GM18499 (cell line): Measurements from ENCODE around the gene NCBP1.

Experiments
- ATAC-seq: cut with Tn5 transposase; IDR thresholded peaks from one replicate; pipeline ENCODE4 v1.9.1; 2021; ENCODE audit warnings: moderate number of reproducible peaks; ENCODE audit not compliant: insufficient read depth, unreplicated experiment

Gene NCBP1

DNA sequence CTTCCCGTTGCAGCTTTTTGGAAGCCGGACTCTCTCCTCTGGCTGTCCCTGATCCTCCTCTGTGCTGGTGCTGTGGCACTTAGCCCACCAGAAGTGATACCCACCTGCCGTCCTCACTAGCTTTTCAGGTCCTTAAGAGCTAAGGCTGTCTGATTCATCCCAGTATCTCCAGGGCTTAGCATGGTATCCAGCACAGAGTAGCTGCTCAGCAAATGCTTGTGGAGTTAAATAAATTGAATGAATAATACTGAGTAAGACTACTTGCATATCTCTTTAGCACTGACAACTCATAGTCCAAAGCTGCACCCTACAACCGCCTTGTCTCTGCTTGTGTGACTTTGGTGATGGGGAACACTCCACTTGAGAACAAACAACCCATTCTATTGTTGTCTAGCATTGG, 71.2 kb downstream of the NCBP1 start:
- no peak for ATAC-seq

DNA sequence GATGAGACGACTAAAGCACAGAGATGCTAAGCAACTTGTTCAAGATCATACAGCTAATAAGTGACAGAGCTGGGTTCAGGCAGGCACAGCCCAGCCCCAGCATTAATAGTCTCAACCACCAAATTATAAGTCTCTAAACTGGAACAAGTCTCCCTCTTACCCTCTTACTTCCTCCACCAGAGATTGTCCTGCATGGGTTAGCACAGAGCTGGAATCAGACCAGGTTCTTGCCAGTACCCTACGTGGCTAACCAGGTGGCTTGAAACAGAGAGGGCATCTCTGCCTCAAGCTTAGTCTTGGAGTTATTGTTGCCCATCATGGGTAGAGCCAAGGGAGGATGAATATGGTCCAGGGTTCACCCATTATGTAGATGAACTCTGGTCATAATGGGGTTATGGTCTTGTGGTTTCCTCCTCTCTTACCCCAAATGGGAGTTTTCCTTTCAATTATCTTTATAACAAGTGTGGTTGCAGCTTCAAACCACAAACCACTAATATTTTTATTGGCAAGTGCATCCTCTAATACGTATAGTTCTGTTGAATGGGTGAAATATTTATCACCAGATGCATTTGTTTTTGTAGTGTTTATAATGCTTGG, 71.8 kb downstream of the NCBP1 start:
- no peak for ATAC-seq

DNA sequence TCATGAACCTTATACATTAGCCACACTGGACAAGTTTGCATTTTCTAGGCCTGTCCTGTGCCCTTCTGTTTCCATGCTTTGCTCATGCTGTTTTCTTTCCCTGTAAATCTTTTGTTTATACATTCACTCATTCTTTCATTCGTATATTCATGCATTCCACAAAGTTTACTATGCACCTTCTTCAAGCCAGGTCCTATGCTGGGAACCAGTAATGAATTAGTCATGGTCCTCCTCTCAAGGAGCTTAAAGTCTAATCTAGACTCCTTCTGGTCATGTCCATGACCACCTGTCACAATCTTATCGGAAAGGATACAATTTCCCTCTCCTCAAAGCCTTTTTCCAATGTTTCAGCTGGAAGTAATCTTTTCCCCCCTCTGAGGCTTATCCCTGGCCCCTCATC, 72.6 kb downstream of the NCBP1 start:
- ATAC-seq: no peak

DNA sequence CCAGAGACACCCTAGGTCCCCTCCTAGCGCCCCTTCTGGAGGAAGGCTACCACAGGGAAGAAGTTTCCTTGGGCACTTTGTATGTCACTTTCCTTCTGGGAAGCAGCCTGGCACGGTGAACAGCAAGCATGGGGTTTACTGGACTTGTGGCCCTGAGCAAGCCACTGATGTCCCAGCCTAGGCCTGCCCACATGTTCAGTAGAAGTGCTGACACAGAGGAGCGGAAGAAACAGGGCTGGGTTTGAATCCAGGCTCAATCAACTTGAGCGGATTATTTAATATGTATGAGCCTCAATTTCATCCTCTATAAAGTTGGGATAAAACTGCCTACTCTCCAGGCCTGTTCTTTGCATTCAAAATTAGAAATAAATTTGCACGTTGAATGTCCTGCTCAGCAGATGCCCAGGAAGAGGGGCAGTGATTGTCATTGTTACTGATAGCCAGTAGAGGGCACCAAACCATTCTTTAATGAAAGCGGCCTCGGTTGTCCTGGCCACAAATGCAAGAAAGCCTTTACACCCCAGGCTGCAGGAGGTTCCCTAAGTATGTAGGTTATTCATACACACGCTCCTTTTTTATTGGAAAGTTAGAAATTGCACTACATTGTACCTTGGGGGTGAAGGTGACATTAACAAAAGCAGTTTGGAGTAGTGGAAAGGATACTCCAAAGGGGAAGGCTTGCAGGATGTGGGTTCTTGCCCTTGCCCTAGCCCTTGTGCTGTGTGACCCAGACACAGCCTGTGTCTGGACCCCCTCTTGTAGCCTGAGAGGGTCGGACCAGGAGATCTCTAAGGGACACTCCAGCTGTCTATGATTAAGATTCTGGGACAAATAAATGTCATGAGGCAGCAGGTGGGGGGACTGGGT, 77.0 kb downstream of the NCBP1 start:
- ATAC-seq: no peak

DNA sequence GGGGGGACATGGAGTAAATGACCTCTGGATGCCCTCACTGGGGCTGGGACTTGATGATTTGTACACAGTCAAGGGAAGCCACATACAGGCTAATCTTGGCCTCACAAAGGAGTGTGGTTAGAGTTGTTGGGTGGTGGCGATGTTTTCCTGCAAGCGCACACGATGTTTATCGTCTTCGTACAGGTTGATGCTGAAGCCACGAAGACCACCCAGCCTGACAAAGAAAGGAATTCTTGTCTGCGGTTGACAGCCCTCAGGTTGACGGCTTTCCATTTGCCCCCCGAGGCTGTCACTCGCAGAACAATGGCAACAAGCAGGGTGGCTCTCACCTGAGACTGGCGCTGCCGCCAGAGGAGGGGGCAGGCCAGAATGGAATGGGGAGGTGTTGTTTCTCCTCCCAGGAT, 77.6 kb downstream of the NCBP1 start:
- ATAC-seq: no peak

DNA sequence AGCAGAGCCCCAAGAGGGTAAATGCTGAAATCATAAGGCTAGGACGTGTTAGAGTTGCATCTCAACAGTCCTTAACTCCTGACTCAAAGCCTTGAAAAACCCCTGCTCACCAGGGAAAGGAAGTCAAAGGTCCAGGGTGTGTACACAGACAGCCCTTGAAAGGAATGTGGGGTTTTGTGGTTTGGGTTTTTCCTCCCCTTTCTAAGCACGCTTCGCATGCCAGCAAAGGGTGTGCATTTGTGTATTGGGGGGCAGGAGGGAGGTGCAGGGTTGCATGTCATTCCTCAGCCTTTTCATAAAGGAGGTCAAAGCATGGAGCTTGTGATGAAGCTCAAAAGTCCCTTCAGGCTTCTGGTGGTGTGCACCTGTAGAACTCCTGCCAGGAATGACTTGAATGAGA, 80.8 kb downstream of the NCBP1 start:
- no peak for ATAC-seq

DNA sequence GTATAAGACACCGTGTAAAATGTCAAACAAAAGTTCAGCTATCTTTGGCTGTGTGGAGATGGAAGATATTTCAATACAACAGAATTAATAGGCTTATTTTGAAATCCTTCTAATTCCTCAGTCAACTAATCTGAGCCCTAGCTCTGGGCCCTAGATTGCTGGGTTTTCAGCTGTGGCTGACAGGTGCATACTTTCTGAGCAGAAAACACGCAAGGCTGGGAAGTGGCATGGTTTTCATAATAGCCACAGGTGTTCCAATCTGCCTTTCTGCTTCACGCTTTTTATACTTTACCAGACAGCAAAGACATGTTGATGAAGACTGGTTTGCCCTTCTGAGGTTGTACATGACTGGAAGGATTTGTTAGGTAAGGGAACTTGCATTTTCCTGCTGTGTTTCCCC, 84.2 kb downstream of the NCBP1 start:
- ATAC-seq: no peak

DNA sequence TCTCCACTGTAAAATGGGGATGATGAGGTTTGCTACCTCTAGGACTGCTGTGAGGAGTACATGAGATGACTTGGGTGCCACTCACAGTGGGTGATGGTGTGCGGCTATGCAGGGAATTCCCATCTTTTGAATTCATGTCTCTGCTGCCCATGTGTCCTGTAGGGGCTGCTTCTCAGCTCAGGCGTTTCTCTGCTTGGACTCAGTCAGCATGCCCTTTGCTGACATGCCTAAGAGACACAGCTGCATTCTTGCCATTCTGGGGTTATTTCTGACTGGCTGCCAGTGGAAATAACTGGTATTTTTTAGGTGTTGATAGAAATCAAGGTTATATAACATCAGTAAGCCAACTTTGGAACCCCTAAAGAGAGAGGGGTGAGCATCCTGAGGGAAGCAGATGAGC, 87.8 kb downstream of the NCBP1 start:
- ATAC-seq: no peak

DNA sequence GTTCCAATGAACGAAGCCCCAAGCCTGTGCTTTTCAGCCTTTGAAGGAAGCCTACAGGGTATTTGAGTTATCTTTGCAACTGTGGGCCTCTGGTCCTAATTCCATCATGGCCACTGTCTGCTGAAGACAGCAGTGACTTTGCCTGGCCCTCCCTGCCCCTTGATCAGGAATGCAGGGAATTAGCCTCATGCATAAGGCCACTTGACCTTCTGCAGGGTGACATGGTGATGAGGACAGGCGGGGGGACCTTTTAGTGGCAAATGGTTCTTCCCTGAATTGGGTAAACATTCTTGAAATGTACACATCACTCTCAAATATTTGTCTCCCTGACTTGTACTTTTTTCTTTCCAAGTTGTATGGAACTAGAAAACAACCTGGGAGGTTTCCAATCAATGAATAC, 88.7 kb downstream of the NCBP1 start:
- no peak for ATAC-seq
